LNCaP clone FGC (cell line): ENCODE measurements around the gene MIP.

Source experiments
- DNase-seq: peaks from one replicate; pipeline ENCODE4 v3.0.0-alpha.2; 2011; ENCODE audit warnings: low read depth
- H3K4me3 ChIP-seq: 2 replicates; pipeline ENCODE4 v1.5.1; 2011; ENCODE audit warnings: mild to moderate bottlenecking, low read depth, low read length, control low read depth
- TF ChIP-seq, protein P1 (sequence below): IDR thresholded peaks from 2 replicates; pipeline ENCODE4 v1.5.1; 2012; ENCODE audit warnings: mild to moderate bottlenecking; ENCODE audit not compliant: control insufficient read depth, insufficient read depth; ENCODE audit errors: extremely low read depth

MIP gene

DNA sequence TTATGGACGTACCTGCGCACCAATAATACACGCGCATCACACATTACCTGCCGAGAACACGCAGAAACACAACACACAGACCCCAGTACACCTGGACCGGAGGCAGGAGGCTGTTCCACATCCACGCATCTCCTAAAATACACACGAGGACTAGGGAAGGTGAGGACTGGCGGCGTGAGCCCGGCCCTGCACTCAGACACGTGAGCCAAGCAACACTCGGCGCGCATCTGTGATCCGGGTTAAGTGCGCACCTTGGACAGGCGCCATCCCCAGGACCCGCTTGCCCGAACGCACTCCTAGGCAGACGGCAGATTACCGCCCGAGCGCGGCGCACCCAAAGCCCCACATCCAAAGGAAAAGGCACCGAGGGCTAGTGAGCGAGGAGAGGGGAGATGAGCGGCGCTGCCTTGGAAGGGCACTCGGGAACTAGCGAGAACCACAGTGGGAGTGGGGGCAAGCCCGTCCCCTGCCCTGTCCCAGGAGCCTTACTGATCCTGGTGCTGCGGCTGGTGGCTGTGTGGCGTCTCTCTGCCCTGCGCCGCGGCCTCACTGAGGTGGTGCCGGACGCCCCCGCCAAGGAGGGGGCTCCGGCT, 33.1 kb upstream of the MIP start:
- no peak for DNase-seq
- peak overlapping the region; percentile 65 for H3K4me3 ChIP-seq
- TF ChIP-seq, protein P1, sequence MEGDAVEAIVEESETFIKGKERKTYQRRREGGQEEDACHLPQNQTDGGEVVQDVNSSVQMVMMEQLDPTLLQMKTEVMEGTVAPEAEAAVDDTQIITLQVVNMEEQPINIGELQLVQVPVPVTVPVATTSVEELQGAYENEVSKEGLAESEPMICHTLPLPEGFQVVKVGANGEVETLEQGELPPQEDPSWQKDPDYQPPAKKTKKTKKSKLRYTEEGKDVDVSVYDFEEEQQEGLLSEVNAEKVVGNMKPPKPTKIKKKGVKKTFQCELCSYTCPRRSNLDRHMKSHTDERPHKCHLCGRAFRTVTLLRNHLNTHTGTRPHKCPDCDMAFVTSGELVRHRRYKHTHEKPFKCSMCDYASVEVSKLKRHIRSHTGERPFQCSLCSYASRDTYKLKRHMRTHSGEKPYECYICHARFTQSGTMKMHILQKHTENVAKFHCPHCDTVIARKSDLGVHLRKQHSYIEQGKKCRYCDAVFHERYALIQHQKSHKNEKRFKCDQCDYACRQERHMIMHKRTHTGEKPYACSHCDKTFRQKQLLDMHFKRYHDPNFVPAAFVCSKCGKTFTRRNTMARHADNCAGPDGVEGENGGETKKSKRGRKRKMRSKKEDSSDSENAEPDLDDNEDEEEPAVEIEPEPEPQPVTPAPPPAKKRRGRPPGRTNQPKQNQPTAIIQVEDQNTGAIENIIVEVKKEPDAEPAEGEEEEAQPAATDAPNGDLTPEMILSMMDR: no peak

DNA sequence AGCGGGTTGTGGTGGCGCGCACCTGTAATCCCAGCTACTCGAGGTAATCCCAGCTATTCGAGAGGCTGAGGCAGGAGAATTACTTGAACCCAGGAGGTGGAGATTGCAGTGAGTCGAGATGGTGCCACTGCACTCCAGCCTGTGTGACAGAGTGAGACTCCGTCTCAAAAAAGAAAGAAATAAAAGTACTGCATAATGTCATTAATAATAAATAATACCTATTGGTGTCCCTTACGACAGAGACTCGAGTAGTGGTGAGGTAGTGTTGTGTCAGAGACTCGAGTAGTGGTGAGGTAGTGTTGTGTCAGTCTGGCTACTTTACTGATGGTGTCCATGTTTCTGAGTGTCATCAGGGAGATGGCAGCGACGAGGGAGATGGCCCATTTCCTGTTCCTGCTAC, 32.2 kb upstream of the MIP start:
- no peak overlapping the region for H3K4me3 ChIP-seq
- TF ChIP-seq, protein P1: no peak
- no peak for DNase-seq

GRCh38 chr12:56484566-56484965, 30.1 kb upstream of the MIP start:
- DNase-seq: no peak
- no peak overlapping the region for H3K4me3 ChIP-seq
- TF ChIP-seq, protein P1: no peak

- TF ChIP-seq, protein P1: no peak
- no peak for DNase-seq
- H3K4me3 ChIP-seq: no peak overlapping the region
These were observed 25.2 kb upstream of the MIP start for GRCh38 chr12:56479625-56480024.

DNA sequence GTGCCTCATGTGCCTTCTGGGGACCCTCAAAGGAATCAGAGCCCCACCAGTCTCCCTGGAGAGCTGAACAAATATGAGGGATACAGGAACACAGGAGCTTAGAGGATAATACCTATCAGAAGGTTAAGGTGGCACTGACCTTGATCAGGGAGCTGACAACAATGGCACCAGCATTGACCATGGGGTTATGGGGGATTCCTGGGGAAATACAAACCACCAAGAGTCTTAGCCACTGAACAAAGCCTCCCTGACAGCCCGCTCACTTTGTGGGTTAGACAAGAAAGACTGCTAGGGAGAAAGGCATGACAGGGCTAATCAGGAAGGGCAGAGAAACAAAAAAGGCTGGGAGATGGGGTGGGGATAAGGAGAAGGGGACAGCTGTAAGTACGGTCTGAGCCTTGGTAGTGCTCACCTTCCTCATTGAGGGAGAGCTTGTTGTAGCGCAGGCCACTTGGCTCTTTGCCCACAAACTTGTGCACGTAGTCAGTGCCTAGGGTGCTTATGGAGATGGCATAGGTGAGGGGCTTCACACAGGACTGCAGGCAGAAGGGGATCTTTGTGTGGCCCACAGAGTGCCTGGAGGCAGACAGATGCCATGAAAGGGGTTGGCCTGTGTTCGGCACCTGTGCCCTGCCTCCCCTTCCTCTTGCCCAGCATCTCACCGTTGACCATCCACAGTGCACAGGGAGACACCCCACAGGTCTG, 23.2 kb upstream of the MIP start:
- TF ChIP-seq, protein P1: no peak
- no peak for DNase-seq
- no peak overlapping the region for H3K4me3 ChIP-seq

- TF ChIP-seq, protein P1: no peak
- no peak overlapping the region for H3K4me3 ChIP-seq
- DNase-seq: no peak
These were observed 22.5 kb upstream of the MIP start for GRCh38 chr12:56476972-56477432.

DNA sequence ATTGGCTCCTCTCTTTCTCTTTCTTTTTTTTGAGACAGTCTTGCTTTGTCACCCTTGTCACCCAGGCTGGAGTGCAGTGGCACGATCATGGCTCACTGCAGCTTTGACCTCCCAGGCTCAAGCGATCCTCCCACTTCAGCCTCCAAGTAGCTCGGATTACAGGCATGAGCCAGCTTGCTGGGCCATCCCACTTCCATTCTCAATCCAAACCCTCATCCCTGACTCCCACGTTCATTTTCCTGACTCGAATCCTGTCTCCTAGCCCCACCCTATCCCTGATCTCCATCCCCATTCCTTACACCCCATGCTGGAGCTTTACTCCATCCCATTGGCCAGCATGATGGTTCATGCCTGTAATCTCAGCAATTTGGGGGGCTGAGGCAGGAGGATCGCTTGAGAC, 21.7 kb upstream of the MIP start:
- TF ChIP-seq, protein P1: no peak
- no peak for DNase-seq
- H3K4me3 ChIP-seq: no peak overlapping the region
